ENCODE results near the gene TEDC2.

The TEDC2 gene

DNA sequence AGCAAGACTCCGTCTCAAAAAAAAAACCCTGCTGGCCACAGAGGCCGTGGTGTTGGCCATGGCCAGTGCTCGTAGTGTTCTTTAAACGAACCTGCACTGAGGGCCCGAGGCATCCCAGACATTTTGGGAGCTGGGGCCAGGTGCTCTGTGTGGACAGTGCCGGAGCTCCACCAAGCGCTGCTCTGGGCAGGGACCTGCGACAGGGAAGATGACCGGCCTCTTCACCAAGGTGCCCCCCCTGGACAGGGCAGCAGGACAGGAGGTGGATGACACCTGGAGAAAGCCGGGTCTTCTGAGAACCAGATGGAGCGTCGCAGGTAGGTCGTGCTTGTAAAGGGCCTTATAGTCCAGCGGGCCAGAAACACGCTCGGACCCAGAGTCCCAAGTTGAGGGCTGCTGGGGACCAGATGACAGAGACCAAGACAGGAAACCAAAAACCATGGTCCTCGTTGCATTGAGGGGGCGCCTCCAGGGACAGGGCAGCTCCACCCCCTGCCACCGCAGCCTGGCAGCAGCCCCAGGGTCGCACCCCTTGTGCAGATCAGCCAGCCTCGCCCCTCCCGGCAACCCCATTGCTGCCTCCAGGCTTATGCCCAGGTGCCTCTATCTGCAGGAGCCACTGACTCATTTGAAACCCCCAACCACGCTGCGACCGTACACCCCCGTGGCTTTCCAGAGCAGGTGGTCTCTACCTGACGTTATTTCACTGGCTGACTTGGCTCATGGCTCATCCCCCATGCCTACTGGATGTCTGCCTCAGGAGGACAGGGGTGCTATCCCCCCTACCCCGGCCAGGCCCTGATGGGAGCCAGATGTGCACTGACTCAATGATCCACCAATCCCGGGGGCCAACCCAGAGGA, 7.0 kb downstream of the TEDC2 start:
- peak; percentile 48 for DNase-seq

DNA sequence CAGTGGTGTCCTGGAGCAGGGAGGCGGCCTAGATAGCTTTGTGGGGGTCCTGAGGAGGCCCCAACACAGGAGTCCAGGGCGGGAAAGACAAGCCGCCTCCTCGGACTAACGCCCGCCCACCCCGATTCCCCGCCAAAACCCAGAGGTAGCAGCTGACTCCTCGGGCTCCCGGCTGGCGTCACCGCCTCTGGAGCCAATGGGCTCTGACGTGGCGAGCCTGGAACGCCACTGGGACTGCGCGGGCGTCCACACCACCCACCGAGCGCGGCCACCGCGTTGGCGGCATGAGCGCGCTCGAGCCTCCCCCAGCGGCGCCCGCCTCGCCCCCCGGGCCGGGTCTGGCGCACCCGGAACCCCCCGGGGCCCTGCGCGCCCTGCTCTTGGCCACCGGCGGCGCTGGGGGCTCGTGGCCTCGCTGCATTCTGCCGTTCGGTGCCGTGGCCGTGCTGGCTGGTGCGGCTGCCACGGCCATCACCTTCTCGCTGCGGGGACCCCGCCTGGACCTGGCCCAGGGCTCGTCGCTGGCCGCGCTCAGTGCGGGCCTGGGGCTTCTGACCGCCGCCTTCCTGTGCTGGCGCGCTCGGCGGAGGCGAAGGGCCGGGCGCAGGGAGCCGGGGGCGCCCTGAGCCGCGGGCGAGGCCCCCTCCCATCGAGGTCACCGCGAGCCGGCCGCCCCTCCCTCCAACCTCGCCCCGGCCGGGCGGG, 7.8 kb downstream of the TEDC2 start:
- DNase-seq, result peak; percentile 98

DNA sequence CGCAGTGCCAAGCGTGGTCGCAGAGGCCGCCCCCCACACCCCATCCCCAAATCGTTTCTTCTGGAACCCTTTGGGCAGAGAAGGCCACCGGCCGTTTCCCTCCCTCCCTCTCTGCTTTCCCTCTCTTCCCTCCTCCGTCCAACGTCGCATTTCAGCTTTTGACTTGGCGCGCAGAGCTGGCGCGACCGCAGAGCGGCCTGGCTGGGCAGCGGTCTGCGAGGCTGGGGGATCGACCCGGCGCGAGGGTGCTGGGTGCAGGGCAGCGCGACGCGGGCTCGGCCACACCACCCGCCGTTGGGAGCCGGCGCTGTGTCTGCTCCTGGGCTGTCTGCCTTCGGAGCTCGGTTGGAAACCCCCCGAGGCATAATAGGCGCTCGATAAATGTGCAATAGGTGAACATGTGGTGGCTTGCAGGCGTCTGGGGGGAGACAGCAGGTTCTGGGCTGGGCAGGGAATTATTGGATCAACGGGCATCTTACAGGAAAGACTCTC, 8.4 kb downstream of the TEDC2 start:
- peak; percentile 99 for DNase-seq

- peak; percentile 99 for DNase-seq
These were observed 9.0 kb downstream of the TEDC2 start for GRCh38 chr16:2468725-2469398.

DNA sequence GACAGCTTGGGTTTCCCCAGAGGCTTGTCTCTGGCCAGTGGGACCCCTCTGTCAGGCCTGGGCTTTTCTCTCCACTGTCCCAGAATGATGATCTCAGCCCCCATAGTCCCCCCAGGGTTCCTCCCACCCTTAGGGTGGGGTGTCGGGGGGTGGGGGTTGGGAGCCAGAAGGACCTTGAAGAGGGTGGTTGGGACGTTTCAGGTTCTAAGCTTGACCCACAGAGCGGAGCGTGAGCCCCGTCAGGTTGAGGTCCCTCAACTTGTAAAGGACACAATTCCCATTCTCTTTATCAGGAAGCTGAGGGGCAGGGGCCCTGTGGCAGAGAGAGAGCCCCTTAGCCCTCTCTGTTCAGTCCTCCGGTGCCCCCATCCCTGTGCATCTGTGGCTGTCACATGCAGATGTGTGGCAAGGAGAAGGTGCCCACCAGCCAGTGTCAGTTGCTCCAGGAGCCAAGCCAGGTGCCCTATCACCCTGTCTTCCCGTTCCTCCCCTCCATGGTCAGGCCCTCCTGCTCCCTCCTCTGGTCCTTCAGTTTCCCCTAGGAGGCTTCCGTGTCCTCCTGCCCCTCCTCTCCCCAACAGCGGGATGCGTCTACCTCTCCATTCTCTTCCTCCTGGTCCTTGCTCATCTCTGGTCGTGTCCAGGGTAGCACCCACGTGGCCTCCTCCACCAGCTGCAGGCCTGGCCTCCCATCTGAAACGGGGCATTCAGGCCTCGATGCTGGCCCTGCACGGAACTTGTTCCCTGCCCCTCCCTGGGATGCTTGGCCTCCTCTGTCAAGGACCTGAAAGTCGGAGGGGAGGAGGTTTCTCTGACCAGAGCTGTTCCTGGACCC, 9.7 kb downstream of the TEDC2 start:
- DNase-seq, result peak; percentile 71

DNA sequence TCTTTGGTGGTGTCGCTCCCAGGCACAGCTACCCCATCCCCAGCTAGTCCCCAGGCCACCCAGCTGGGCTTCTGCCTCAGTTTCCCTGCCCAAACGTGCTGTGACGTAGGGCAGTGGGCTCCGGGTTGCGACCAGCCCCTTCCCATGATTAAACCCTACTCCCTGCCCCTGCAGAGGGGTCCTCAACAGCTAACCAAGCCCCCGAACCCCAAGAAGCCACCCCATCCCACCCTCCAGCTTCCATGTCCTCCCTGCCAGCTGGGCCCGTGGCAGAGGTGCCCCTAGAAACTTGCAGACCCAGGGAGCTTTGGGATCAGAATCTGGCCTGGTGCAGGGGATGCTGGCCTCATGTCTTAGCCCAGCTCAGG, 10.3 kb downstream of the TEDC2 start:
- no peak for DNase-seq

GRCh38 chr16:2470603-2471015, 10.7 kb downstream of the TEDC2 start:
- peak; percentile 90 for DNase-seq

DNA sequence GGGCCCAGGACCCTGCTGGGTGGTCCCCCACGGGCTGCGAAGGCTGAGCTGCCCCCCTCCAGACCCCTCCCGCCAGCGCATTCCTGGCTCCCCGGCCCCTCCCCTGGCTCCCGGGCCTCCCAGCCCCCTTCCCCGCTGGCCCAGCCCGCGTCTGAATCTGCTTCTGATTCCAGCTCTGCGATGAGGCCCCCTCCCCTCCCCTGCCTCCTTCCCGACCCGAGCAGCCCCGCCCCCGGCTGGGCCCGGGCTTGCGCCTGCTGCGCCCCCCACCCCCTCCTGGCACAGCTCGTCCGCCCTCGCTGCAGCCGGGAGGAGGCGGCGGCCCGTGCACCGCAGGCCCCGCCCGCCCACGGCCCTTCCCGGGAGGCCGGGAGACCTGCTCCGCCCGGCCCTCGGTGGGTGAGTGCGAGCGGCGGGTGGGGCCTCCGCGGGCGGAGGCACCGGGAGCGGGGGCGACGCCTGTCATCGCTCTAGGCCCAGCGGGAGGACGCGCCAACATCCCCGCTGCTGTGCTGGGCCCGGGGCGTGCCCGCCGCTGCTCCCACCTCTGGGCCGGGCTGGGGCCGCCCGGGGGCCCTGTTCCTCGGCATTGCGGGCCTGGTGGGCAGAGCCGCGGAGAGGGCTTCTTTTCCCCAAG, 11.2 kb downstream of the TEDC2 start, which contains the start of gene NTN3:
NTN3 (plus strand) TSS at position 282 of the 637 bp plus-strand sequence. CDS start 405 bp downstream, outside the sequence.
- DNase-seq, result peak; percentile 96

- DNase-seq, result peak; percentile 83
These were observed 12.0 kb downstream of the TEDC2 start for GRCh38 chr16:2471653-2472487.

DNA sequence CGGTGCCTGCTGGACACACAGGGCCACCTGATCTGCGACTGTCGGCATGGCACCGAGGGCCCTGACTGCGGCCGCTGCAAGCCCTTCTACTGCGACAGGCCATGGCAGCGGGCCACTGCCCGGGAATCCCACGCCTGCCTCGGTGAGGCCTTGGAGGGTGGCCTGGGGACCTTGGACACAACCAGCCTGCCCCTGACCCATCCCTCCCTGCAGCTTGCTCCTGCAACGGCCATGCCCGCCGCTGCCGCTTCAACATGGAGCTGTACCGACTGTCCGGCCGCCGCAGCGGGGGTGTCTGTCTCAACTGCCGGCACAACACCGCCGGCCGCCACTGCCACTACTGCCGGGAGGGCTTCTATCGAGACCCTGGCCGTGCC, 12.6 kb downstream of the TEDC2 start:
- no peak for DNase-seq

DNA sequence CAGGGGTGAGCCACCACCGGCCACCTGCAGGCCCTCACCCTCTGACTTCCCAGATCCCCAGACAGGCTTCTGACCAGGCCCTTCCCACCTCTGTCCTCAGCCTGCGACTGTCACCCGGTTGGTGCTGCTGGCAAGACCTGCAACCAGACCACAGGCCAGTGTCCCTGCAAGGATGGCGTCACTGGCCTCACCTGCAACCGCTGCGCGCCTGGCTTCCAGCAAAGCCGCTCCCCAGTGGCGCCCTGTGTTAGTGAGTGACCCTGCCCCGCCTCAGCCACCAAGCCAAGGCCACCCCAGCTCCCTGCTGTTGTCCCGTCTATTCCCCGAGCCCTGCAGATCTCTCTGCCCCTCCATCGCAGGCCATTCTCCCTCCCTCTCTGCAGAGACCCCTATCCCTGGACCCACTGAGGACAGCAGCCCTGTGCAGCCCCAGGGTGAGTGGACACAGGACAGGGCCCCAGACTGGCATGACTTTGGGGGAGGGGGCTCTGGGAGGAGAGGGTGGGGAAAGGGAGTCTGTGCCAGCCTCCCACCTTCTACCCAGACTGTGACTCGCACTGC, 13.1 kb downstream of the TEDC2 start:
- no peak for DNase-seq

GRCh38 chr16:2473446-2473926, 13.6 kb downstream of the TEDC2 start:
- peak; percentile 83 for DNase-seq

DNA sequence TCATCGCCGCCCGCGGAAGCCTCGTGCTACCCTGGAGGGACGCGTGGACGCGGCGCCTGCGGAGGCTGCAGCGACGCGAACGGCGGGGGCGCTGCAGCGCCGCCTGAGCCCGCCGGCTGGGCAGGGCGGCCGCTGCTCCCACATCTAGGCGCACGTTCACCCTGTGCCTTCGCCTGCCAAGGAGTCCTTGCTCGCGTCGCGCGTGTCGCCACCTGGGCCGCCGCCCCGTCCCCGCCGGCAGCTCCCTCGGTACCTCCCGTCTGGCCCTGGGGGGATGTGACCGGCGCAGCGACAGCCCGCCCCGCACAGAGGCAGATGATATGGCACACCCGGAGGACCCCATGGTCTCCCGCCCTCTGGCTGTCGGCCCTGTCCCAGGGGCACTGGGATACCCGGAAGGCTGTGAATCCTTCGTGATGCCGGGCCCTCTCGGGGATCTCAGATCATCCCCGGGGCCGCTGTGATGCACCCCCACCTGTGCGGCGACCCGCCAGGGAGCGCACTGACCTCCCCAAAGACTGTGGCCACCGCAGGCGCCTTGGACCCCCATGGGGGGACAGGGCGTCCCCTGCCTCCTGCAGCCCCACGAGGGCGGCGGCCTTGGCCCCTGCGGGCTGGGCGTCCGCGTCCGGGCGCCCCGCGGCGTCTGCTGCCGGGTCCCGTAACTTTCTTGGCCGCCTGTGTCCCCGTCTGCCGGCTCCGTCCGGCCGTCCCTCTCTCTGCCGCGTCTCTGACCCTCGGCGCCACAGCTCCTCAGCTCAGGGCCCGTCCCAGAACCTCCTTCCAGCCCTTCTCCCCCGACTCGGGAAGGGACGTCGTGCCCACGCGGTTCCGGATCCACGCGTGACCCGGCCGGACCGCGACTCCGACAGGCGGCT, 14.3 kb downstream of the TEDC2 start:
- peak; percentile 83 for DNase-seq

GRCh38 chr16:2474877-2475412, 15.0 kb downstream of the TEDC2 start, which contains the start of gene TBC1D24:
TBC1D24 (plus strand) TSS chr16:2475127; CDS start chr16:2496149, 21,022 bp downstream.
- peak; percentile 94 for DNase-seq

DNA sequence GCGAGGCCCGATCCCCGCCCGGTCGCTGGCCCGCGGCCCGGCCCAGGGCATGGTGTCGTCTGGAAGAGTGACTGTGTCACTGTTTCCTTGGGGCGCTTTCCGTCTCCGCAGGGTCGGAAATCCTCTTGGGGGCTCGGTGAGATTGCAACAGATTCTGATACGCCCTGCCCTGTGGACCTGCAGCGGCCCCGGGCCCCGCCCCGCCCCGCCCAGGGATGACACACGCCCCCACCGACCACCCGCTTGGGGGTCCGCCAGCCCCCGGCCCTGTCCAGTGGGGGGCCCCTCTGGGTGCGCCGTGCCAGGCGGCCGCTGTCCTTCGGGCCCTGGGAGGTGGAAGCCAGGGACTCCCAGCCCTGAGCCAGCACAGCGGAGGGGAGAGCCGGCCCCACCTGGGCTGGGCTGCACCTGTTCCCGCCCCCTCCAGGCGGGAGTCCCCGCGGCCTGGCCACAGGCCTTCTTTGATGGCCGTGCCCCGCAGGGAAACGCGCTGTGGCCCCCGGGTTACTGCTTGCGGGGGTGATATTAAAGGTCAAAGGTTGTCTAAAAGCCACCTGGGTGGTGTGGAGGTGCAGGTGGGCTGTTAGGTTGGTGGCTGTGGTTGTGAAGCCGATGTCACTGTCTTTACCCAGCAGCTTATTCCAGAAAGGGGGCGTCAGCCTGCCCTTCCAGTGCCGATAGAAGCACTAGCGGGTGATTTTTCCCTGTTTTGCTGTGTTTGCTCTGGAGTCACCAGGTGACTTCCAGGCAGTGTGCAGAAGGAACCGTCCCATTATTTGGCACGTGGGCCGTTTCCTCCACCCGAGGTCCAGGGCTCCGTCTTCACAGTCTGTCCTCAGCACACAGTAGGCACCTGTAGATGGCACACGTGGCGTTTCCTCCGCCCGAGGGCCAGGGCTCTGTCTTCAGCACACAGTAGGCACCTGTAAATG, 15.8 kb downstream of the TEDC2 start:
- peak; percentile 71 for DNase-seq

DNA sequence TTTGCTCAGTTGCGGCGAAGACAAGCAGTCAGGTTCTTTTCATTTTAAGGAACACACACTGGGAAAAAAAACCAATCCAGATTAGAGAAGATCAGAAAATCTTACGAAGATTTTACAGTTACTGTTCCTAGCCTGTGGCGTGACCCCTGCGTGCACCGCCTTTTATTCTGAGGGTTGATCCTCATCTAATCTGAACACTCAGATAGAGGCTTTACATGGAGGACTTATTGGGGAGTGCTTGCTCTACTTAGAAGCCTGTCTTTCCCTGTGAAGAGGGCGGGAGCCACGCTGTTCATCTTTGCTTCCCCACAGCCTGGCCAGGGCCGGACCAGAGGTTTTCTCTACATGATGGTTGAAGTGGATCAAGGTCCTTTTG, 16.4 kb downstream of the TEDC2 start:
- DNase-seq, result no peak

DNA sequence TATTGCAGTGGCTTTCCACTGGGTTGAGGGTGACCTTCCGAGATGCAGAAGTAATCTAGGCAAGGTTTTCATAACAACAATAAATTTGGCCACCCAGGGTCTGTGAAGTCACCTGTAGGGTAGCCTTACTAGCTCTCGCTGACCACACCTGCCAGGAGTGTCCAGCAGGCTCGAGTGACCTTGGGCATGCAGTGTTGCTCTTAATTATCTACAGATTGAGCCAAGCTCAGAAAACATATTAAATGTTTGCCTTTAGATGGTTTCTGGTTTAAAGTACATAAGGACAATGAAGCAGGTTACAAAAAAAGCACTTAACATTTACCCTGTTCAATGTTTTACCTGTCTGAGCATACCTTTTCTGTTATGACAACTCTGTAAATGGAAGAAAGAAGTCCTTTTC, 16.8 kb downstream of the TEDC2 start:
- DNase-seq, result no peak

- no peak for DNase-seq
These were observed 17.4 kb downstream of the TEDC2 start for GRCh38 chr16:2477327-2477726.

All from NCI-H69 (cell line).